ENCODE measurements around the gene SLC6A12.

SLC6A12 gene

GRCh38 chr12:212715-213526 lies 1.0 kb downstream of the SLC6A12 start:
- no peak for DNase-seq

- no peak for DNase-seq
These were observed 1.6 kb downstream of the SLC6A12 start for GRCh38 chr12:212415-212714.

GRCh38 chr12:211639-212414 lies 2.1 kb downstream of the SLC6A12 start:
- DNase-seq = no peak

- DNase-seq = no peak
These were observed 2.9 kb downstream of the SLC6A12 start for GRCh38 chr12:211142-211465.

- no peak for DNase-seq
These were observed 3.4 kb downstream of the SLC6A12 start for GRCh38 chr12:210277-211141.

- no peak for DNase-seq
These were observed 4.1 kb downstream of the SLC6A12 start for GRCh38 chr12:209851-210250.

GRCh38 chr12:209246-209645 lies 4.7 kb downstream of the SLC6A12 start:
- no peak for DNase-seq

- DNase-seq = no peak
These were observed 5.1 kb downstream of the SLC6A12 start for GRCh38 chr12:208813-209212.

- no peak for DNase-seq
These were observed 6.2 kb downstream of the SLC6A12 start for GRCh38 chr12:207804-208203.

GRCh38 chr12:206746-207440 lies 7.1 kb downstream of the SLC6A12 start:
- no peak for DNase-seq

- DNase-seq = no peak
These were observed 8.9 kb downstream of the SLC6A12 start for GRCh38 chr12:205026-205425.

GRCh38 chr12:204261-204678 lies 9.7 kb downstream of the SLC6A12 start:
- no peak for DNase-seq

- no peak for DNase-seq
These were observed 10.3 kb downstream of the SLC6A12 start for GRCh38 chr12:203462-204260.

- DNase-seq = no peak
These were observed 10.9 kb downstream of the SLC6A12 start for GRCh38 chr12:203074-203461.

- DNase-seq = no peak
These were observed 11.8 kb downstream of the SLC6A12 start for GRCh38 chr12:202081-202731.

GRCh38 chr12:201361-201760 lies 12.6 kb downstream of the SLC6A12 start:
- no peak for DNase-seq

- no peak for DNase-seq
These were observed 15.3 kb downstream of the SLC6A12 start for GRCh38 chr12:198705-199104.

- DNase-seq = no peak
These were observed 15.9 kb downstream of the SLC6A12 start for GRCh38 chr12:197911-198695.

GRCh38 chr12:197347-197746 lies 16.6 kb downstream of the SLC6A12 start:
- no peak for DNase-seq

- no peak for DNase-seq
These were observed 17.5 kb downstream of the SLC6A12 start for GRCh38 chr12:196436-196835.

GRCh38 chr12:195951-196350 lies 18.0 kb downstream of the SLC6A12 start:
- DNase-seq = no peak
